ENCODE measurements around the gene SLC25A41.

SLC25A41 gene

DNA sequence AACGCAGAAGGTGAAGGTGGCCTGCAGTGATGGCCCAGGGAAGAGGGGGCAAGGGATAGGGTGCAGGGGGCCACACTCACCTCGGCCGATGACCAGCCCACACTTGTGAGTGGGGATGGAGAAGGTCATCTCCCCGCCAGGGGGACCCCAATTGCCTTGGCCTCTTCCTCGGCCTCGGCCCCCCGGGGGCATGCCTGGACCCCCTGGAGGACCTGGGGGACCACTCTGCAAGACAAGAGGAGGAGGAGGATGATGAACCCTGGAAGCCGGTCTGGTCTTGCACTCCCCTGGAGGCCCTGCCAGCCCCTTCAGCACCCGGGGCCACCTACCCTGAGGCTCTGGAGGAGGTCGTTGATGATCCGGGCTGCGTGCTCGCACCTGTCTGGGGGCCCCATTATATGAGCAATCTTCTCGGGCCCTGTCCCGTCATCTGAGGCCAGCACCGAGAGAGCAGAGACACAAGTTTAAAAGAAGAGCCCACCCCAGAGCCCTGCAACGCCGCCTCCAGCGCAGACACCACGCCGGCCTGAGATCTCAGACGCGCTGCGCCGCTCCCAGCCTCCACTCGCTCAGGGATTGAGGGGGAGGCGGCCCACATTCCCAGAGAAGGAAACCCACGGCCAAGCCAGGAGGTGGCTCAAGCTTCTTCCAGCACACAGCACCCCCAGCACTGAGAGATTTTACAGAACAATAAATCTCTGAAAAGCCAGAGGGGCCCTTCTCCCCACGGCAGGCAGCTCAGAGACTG lies 16.7 kb downstream of the SLC25A41 start:
- DNase-seq (ENCODE audit: low read depth) = no peak
- TF ChIP-seq CTCF (conservative IDR thresholded peaks at IDR 0.05; ENCODE audit: control insufficient read depth, insufficient read depth, low read depth, low read length) = no peak
- no peak overlapping the region for H3K4me3 ChIP-seq (ENCODE audit: control insufficient read depth, low read depth, low read length)

- DNase-seq (ENCODE audit: low read depth) = no peak
- no peak for TF ChIP-seq CTCF (conservative IDR thresholded peaks at IDR 0.05; ENCODE audit: control insufficient read depth, insufficient read depth, low read depth, low read length)
Observed at GRCh38 chr19:6415591-6416190, 17.9 kb downstream of the SLC25A41 start.

GRCh38 chr19:6414793-6415590 lies 18.6 kb downstream of the SLC25A41 start:
- no peak for DNase-seq (ENCODE audit: low read depth)
- TF ChIP-seq CTCF (conservative IDR thresholded peaks at IDR 0.05; ENCODE audit: control insufficient read depth, insufficient read depth, low read depth, low read length) = no peak
- H3K4me3 ChIP-seq (ENCODE audit: control insufficient read depth, low read depth, low read length) = no peak overlapping the region

More at GRCh38 chr19:6415591-6416190, 17.9 kb downstream of the SLC25A41 start:
- no peak overlapping the region for H3K4me3 ChIP-seq (ENCODE audit: control insufficient read depth, low read depth, low read length)

DNA sequence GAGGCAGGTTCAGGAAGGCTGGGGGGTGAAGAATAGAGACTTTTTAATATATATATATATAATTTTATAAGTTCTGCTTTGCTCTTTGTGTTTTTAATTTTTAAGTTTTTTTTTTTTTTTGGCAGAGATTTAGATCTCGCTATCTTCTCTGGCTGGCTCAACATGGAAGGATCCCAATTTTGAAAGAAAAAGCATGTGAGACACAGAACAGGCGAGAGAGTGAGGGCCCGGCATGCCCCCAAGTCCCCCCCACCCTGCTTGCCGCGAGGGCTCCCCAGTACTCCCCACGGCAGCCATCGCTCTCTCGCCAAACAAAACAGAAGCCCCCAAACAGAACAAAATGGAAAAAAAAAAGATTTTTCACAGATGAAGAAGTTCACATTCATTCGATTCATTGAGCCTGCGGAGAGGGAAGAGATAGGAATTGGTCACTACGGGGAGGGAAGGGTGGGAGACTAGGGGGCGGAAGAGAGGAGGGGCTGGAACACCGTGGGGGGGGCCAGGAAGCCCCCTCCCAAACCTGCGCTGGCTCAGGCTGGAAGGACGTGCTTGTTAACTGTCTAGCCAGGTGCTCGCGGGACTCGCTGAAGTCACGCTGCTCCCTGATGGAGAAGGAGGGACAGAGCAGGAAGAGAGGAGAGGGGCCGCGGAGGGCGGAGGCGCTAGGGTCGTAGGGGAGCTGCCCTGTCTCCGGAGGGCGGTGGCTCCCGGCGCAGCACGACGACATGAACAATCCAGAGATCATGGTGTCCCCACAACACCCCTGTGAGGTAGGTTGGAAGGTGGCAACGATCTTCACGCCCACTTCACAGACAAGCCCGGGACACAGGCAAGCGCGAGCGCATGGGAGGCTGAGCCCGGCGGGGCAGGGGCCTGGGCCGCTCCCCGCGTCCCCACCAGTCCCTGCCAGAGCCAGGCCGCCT lies 19.6 kb downstream of the SLC25A41 start:
- no peak for TF ChIP-seq CTCF (conservative IDR thresholded peaks at IDR 0.05; ENCODE audit: control insufficient read depth, insufficient read depth, low read depth, low read length)
- no peak for DNase-seq (ENCODE audit: low read depth)
- H3K4me3 ChIP-seq (ENCODE audit: control insufficient read depth, low read depth, low read length) = no peak overlapping the region

GRCh38 chr19:6413291-6413690 lies 20.3 kb downstream of the SLC25A41 start:
- no peak for TF ChIP-seq CTCF (conservative IDR thresholded peaks at IDR 0.05; ENCODE audit: control insufficient read depth, insufficient read depth, low read depth, low read length)
- DNase-seq (ENCODE audit: low read depth) = no peak

More at GRCh38 chr19:6413291-6413690, 20.3 kb downstream of the SLC25A41 start:
- H3K4me3 ChIP-seq (ENCODE audit: control insufficient read depth, low read depth, low read length) = no peak overlapping the region

All from fibroblast of mammary gland (primary cell).